Measurements from ENCODE around the gene GALNT2. TPM values are rescaled to one million over a fixed set of nuclear protein-coding genes. Genes with fewer than 3 reads are reported as not detected.

The GALNT2 gene
- polyA plus RNA-seq (ENCODE audit: insufficient read length in 4 of 4): 10 to 100 TPM; 55.9 to 65.0 (median 62.9) TPM

DNA sequence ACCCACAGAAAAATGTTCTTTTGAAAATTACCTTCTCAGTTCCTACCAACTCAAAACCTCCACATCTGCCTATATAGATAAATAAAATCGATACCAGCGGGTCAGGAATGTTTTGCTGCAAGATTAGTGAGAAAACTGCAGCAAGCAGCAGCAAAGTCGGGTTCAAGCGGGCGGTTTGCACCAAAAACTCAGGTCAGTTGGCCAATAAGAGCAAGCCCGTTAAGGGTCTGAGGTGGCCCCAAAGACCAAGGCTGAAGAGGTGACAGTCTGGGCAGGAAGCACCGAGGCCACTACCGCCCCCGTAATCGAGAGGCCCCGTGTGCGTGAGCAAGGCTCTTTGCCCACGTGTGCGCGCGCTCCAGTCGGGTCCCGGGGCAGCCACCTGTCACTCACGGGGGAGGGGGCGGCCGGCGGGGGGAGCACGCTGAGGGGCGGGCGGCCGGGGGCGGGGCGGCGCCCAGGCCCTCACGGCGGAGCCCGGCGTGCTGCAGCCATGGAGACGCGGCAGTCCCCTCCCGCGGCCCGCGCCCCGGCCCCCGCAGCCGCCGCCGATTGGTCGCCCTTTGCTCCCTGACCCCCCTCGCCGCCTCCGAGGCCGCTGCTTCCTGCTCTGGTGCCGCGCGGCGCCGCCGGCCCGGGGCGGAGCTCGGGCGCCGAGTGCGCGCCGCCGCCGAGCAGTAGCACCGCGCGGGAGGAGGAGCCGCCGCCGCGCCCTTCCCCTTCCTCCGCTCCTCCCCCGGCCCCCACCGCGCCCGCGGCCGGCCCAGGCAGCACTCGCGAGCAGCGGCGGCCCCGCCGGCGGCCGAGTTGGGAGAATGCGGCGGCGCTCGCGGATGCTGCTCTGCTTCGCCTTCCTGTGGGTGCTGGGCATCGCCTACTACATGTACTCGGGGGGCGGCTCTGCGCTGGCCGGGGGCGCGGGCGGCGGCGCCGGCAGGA lies at the start of gene GALNT2:
Gene GALNT2 (plus strand): TSS at position 773 of the 939 bp plus-strand sequence. CDS start 43 bp downstream, at position 816.
- peak in 3 of 4 donors; percentile 27 to 82 (median 70) for DNase-seq (ENCODE audit: low read depth in 4 of 4, low spot score in 2 of 4)

DNA sequence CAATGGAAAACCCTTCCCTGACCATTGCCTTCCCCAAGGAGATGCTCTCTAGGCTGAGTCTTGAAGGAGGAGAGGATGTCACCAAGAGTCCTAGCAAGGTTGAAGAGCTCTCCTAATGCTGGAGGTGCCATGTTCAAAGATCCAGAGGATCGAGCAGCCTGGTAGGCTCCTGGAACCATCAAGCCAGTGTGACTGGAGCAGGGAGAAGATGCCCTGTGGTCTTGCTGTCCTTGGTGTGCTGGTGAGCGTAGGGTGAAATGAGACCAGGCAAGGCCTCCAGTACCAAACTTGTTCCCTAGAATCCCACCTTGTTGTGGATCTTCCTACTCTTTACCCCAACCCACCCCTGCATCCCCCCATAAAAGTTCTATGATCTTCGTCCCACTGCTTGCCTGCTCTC lies 46.6 kb upstream of the GALNT2 start:
- no peak for DNase-seq (ENCODE audit: low read depth in 4 of 4, low spot score in 2 of 4)

DNA sequence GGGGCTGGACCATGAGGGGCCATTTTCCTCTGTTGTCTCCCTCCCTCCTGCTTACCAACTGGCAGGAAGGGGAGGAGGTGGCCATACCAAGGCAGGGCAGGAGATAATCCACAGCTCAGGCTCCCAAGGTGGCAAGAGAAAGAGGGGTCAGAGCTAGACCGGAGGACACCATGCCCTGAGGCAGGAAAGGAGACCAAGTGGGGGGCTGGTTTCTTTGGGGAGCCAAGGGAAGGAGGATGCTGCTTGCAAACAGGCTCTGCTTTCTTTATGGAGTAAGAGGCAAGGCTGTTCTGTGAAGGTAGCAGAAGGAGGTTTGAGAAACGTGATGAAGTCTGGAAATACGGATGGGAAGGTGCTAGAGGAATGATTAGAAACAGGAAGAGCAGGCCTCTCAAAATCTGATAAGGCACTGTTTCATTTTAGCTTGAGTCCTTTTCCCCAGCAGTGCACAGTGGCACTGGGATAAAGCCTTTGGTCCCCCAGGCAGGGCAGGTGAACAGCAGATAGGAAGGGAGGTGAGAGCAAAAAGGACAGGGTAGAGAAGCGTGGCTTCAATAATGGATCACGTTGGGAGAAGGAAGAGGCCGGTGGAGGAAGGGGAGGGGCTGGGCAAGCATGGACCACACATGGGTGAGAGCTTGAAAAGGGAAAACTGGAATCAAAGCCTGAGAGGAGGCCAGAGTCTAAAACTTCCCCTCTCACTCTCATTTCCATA lies 44.2 kb upstream of the GALNT2 start:
- no peak for DNase-seq (ENCODE audit: low read depth in 4 of 4, low spot score in 2 of 4)

DNA sequence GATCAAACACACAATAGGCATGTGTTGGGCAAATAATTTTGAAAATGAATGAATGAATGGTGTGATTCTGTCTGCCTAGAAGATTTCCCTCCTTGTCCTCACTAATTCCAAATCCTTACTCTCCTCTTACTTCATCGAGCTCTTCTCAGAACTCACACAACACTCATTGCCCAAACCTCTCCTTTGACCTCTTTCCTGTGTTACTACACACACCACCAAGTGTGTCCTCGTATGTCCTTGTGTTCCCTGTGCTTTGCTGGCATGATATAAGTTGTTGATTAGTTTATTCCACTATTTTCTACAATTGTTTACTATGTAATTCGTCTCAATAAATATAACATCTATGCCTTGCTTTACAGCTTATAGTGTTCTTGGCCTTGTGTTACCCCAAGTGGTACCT lies 41.4 kb upstream of the GALNT2 start:
- DNase-seq (ENCODE audit: low read depth in 4 of 4, low spot score in 2 of 4): no peak

DNA sequence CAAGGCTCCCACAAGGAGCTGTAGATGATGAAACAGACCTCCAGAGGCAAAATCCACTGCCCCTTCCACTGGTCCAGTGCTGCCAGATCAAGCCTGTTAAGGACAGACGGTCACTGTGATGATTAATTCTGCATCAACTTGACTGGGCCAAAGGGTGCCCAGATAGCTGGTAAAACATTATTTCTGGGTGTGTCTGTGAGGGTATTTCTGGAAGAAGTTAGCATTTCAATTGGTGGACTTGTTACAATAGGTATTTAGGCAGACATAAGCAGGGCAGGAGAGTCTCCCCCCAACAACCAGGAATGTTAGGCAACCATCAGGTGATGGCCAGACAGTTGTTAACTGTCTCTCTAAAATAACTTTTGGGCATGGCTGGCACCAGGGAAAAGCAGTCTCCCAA lies 40.9 kb upstream of the GALNT2 start:
- DNase-seq (ENCODE audit: low read depth in 4 of 4, low spot score in 2 of 4): no peak

DNA sequence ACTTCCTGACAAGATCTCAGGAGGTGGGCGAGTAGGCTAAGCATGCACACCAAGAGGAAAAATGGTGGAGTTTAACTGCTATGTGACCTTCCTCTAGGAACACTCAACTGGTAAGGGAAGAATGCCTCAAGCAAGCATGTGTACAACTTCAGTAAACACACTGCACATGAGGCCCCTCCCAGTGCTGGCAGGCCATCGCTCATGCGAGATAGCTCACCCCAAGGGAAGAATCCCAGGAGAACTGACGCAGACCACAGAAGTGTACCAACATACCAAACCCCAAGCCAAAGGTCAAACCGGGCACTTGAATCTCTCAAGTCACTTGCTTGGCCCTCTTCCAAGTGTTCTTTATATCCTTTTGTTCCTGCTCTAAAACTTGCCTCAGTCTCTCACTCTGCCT lies 40.5 kb upstream of the GALNT2 start:
- DNase-seq (ENCODE audit: low read depth in 4 of 4, low spot score in 2 of 4): no peak

DNA sequence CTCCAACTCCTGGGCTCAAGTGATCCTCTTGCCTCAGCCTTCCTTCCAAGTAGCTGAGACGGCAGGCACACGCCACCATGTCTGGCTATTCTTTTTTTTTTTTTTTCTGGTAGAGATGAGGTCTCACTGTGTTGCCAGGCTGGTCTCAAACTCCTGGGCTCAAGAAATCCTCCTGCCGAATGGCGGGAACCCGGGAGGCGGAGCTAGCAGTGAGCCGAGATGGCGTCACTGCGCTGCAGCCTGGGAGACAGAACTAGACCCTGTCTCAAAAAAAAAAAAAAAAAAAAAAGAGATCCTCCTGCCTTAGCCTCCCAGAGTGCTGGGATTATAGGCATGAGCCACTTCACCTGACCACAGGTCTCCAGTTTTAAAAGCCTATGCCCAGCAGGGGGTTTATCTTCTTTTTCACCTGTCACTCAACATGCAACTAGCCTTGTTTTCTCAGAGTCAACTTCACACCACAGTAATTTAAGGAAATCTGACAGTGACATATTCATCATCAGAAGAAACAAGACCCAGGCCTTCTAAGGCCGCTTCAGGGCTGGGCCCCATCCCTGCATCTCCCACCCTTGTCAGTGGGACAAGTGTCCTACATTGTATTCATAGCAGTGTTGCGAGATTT lies 38.3 kb upstream of the GALNT2 start:
- DNase-seq (ENCODE audit: low read depth in 4 of 4, low spot score in 2 of 4): no peak

DNA sequence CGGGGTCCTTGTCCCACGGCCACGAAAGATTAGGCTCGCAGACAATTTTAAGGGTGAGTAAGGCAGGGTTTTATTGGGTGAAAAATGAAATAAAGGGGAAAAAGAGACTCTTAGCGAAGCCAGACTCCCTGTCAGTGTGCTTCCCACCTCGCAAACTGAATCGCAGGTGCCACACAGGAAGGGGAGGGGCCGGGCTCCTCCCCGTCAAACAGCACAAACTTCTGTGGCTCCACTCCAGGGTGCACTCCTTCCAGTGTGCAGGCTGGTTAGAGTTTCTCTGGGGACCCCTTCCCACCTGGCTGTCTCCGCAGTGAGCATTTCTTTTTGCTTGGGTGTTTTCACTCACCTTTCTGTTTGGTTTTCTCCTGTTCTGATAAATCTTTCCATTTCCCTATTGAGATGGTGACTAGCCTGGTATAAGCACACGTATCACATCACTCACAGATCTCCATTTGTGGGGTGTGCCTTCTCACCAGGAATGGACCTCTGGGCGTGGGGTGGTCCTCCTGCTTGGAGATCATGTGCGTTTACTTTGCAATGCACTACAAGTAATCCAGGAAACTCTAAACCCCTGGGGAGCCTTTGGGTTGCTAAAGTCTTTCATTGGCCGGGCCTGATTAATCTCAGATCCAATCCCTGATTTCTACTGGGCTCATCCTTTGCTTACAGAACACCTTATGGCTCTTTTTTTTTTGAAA lies 37.6 kb upstream of the GALNT2 start:
- DNase-seq (ENCODE audit: low read depth in 4 of 4, low spot score in 2 of 4): no peak

DNA sequence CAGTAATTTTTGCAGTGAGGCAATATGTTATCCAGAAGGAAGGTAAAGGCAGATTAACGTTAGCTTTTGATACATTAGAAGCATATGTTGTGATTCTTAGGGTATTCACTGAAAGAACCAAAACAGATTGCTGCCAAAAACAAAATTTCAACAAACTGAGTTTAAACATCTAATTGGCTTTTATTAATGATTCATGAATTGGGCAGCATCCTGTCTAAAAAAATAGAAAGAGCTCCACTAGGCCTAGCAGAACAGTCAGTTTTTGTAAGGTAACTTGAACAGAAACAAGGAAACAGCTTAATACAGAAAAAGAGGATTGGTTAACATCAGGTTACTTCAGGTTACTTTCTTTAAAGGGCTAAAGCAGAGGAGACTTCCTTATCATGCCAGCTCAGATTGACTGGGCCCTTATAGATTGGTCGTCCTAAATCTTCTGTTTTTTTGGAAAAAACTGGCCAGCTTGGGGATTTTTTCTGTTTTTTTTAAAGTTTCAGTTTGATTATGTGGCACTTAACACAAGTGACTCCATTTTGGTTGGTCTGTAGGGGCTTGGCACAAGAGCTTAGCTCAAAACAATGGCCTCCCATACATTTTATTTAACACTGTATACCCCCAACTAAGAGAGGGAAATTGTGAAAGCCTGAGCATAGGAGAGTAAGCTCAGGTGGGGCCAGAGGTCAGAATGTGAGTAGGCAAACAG lies 36.8 kb upstream of the GALNT2 start:
- DNase-seq (ENCODE audit: low read depth in 4 of 4, low spot score in 2 of 4): no peak

DNA sequence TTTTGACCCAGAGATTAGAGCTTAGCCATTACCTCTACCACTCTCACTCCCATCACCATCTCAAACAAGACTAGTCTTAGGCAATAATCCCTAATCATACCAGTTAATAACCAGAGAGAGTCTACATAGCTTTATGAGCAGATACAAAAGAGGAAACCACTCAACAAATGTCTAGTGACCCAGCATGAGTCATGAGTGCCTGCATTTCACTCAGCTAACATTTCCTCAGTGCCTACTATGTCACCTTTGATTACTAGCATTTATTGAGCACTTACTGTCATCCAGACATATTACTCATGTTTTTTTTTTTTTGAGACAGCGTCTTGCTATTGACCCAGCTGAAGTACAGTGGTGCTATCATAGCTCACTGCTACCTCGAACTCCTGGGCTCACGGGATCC lies 35.9 kb upstream of the GALNT2 start:
- DNase-seq (ENCODE audit: low read depth in 4 of 4, low spot score in 2 of 4): no peak

DNA sequence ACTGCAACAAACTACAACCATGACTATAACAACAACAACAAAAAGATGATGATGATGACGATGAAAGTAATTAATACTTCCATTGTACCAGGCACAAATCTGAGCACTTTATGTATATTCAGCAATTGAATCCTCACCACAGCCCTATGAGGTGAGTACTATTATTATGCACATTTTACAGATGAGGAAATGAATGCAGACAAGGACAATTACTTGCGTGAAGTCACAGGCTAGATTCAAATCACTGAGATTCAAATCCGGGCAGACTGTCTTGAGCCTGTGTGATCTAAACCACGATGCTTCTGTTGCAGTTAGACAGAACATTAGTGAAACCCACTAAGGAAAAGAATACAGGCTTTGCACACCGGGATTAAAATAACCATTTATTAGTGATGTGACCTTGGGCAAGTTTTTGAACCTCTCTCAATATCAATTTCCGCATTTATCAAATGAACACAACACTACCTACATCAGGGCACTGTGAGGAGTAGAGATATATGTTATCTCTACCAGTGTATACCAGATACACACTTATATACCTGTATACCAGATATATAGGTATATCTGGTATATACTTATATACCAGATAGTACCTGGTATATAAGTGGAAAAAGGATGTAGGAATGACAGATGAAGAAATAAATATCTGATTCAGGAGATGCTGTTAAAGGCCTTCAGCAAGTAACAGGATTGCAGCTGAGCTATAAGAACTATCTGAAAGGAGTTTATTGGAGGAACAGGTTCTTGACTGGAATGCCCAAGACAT lies 34.3 kb upstream of the GALNT2 start:
- no peak for DNase-seq (ENCODE audit: low read depth in 4 of 4, low spot score in 2 of 4)

DNA sequence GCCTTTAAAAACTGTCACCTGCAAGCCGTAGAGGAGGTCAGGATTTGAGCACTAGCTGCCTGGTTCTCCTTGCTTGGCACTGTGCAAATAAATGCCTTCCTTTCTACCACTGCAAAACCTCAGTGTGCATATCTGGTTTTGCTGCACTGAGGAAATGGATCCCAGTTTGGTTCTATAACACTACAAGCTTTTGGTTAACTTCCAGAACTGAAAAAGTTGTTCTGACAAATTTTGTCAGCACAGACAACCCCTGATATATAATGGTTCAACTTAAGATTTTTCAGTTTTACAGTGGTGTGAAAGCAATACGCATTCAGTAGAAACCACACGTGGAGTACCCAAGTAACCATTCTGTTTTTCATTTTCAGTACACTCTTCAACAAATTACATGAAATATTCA lies 29.8 kb upstream of the GALNT2 start:
- no peak for DNase-seq (ENCODE audit: low read depth in 4 of 4, low spot score in 2 of 4)

DNA sequence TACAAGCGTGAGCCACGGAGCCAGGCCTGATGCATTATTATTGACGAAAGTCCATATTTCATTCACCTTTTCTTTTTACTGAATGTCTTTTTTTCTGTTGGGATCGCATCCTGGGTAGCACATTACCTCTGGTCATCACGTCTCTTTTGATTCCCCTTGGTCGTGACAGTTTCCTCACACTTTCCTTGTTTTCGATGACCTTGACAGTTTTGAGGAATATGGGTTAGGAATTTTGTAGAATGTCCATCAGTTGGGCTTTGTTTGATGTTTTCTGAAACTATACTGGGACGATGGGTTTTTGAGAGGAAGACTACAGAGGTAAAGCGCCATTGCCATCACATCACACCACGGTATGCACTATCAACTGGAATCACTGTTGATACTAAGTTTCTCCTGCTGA lies 26.6 kb upstream of the GALNT2 start:
- no peak for DNase-seq (ENCODE audit: low read depth in 4 of 4, low spot score in 2 of 4)

DNA sequence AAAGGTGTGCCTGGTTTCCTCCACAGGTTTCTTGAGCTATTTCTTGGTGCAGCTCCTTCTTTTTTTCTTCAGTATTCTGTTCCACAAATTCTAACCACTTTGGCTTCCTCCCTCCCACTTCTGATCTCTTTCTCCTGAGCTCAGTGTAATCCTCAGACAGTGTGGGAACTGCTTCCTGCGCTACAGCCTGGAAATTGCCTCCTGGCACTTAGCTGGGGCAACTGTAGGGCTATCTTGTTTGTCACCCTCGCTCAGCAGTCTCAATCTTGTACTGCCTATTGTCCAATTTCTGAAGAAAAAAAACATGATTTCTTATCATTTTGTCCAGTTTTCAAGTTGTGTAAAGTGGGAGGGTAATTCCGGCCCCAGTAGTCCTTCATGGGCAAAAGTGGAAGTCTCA lies 24.0 kb upstream of the GALNT2 start:
- no peak for DNase-seq (ENCODE audit: low read depth in 4 of 4, low spot score in 2 of 4)

DNA sequence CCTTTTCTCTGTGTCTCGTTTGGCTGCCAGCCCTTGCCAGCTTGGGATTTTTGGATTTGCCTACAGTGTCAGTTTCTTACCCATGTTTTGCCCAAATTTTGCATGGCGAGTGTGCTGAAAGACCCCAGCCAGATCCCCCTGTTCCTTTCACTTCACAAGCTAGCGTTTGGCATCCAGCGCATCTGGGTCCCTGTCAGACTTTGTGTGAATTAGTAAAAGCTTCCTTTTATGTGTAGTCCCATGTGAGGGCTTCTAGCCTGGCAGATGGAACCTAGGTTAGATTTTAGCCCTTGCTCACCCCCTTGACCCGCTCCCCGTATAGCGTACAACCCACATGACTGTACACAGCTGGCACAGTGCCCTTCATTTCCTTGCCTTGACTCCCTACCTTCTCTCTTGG lies 22.3 kb upstream of the GALNT2 start:
- no peak for DNase-seq (ENCODE audit: low read depth in 4 of 4, low spot score in 2 of 4)

DNA sequence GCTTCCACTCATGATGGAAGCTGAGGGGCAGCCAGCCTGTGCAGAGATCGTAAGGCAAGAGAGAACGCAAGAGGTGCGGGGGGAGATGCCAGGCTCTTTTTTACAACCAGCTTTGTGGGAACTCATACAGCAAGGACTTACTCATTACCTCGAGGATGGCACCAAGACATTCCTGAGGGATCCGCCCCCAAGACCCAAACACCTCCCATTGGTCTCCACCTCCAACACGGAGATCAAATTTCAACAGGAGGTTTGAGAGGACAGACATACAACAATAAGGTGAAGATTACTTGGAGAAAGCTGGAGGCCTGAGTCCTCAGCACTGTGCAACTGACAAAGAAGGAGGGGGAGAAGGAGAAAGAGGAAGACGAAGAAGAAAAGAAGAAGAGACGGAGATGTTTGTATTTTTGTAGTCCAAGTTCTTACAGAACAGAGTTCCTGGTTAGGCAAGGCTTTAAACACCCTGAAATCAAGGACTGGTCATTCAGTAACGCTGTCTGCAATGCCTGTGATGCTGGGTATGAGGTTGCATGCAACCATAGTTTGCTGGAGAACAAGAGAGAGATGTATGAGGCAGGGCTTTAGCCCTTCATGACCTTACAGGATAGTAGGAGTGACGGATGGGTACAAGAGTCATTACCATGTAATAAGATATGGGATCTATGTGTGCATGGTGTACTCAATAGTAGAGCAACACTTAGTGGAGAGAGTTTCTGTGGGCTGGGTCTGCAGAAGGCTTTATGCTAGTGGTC lies 19.7 kb upstream of the GALNT2 start:
- DNase-seq (ENCODE audit: low read depth in 4 of 4, low spot score in 2 of 4): no peak

DNA sequence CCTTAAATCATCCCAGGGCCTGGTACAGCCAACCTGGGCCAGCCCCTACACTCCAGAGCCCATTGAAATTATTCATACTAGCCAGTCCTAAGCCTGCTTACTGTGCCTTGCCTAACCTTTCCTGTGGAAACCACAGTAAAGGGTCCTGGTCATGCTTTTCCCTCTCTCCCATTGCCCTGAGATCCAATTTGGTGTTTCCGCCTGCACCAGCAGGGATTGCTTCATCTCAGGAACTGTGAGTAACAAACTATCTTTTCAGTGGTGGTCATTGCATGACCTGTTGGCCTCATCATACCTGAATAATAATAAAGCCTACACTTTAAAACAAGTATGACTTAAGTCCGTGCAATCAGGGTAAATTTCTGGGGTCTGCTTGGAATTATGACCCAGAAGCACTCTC lies 18.7 kb upstream of the GALNT2 start:
- DNase-seq (ENCODE audit: low read depth in 4 of 4, low spot score in 2 of 4): no peak

DNA sequence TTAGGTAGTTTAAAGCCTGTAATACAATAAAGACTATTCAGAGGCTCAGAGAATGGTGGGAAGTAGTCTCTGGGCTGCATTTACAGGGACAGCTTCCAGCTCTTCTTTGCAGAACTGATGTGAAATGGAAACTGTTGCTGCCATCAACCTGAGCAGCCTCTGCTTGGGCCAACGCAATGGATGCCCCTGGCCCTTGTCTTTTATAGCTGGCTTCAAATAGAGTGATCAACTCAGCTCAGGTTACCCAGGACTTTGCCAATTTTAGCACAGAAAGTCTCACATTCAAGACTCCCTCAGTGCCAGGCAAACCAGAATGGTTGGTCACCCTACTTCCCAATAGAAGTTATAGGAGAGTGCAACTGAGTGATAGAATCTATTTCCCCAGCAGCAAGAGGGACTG lies 18.1 kb upstream of the GALNT2 start:
- DNase-seq (ENCODE audit: low read depth in 4 of 4, low spot score in 2 of 4): no peak

DNA sequence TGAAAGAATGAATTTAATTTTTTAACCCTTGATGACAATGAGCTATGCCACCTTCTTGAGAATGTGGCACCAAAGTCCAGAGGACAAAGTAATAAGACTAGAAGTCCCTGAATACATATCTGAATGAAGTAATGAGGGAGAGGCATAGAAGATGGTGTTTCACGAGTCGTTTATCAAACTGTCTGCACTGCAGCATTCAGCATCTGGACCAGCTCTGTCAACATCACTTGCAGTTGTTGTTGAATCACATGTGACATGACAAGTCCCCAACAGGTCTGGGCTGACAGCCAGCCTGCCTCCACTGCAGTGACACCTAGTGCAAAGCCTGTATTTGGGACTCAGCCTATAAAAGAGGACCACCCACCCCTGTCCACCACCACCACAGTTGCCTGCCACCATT lies 17.3 kb upstream of the GALNT2 start:
- no peak for DNase-seq (ENCODE audit: low read depth in 4 of 4, low spot score in 2 of 4)
